ENCODE measurements around the gene LAMA5.

LAMA5 gene

DNA sequence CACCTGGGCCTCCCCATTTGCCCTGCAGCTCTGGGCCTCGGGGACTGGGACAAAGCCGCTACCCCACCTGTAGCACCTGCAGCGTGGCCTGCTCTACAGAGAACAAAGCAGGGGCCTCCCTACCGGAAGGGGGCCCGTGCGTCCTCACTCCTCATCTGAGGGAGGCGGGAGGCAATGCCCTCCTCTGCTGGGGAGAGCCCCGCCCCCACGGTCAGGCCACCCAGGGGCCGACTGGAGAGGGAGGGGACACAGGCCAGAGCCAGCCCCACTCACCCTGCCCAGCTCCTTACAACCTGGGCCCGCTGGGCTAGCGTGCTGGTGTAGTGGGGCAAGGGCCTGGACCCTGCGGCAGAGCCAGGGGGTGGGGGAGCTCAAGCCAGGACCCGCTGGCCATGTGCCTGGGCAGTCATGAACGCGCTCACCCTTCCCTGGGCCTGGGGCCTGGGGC lies 8.0 kb downstream of the LAMA5 start:
- H4K20me1 ChIP-seq (ENCODE audit: insufficient read depth, low read length), result peaks cover 7% of the 10 kb centered on the region; the same call in 1 of the 2 replicates
- no peak overlapping the region for H2AFZ ChIP-seq (ENCODE audit: low read depth, low read length)
- no peak overlapping the region for H3K4me3 ChIP-seq (ENCODE audit: low read length)
- no peak for TF ChIP-seq EZH2phosphoT487 (IDR thresholded peaks at IDR 0.05; ENCODE audit: low read depth)
- TF ChIP-seq, protein P1, sequence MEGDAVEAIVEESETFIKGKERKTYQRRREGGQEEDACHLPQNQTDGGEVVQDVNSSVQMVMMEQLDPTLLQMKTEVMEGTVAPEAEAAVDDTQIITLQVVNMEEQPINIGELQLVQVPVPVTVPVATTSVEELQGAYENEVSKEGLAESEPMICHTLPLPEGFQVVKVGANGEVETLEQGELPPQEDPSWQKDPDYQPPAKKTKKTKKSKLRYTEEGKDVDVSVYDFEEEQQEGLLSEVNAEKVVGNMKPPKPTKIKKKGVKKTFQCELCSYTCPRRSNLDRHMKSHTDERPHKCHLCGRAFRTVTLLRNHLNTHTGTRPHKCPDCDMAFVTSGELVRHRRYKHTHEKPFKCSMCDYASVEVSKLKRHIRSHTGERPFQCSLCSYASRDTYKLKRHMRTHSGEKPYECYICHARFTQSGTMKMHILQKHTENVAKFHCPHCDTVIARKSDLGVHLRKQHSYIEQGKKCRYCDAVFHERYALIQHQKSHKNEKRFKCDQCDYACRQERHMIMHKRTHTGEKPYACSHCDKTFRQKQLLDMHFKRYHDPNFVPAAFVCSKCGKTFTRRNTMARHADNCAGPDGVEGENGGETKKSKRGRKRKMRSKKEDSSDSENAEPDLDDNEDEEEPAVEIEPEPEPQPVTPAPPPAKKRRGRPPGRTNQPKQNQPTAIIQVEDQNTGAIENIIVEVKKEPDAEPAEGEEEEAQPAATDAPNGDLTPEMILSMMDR (IDR thresholded peaks at IDR 0.05; ENCODE audit: low read depth, low read length), result no peak
- H3K27ac ChIP-seq (ENCODE audit: low read length), result no peak overlapping the region
- H3K4me2 ChIP-seq (ENCODE audit: low read length), result no peak overlapping the region
- H3K4me1 ChIP-seq (ENCODE audit: low read length), result no peaks in the 10 kb centered on the region
- H3K36me3 ChIP-seq (replicated peaks; ENCODE audit: low read depth, low read length), result no peaks in the 10 kb centered on the region
- H3K9ac ChIP-seq (ENCODE audit: low read length), result no peak overlapping the region
- no peaks in the 10 kb centered on the region for H3K79me2 ChIP-seq (ENCODE audit: low read length)
- H3K9me3 ChIP-seq (ENCODE audit: insufficient read depth, low read length), result no peaks in the 10 kb centered on the region
- no peaks in the 10 kb centered on the region for H3K27me3 ChIP-seq (ENCODE audit: low read depth, low read length)

DNA sequence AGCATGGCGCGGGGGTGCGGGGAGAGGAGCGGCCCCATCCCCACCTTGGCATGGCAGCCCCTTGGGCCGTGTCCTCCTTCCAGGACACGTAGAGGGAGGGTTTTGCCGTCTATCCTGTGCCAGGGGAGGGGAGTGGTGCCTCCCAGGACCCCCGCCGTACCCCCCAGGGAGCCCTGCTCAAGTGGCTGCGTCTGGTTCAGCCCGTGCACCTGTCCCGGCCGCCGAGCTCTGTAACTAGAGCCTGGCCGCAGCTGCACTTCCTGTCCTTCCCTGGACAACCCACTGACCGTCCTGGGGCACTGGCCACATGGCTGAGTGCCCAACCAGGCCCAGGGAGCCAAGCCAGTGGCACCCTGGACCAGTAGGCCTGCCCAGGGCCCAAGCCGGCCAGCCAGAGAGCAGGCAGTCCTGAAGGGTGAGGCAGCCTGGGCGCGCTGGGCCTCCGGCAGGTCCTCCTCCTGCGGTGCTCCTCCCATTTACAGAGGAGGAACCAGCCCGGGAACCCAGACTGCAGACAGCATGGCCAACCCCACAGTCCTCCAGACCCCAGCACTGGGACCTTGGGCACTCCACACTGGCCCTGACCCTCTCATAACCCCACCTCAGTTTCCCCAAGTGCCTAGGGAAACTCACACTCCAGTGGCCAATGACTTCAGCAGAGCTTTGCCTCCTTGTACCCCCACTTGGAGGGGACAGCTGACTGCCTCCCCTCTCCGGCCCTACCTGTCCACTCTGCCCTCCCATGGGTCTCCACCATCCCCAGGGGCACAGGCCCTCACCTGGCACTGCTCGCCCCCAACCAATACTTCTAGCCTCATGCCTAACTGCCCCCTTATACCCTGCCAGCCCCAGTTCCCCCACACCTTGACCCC lies 8.7 kb downstream of the LAMA5 start:
- Histone ChIP-seq H3K9me3 (ENCODE audit: insufficient read depth, low read length) (no peaks in the 10 kb centered on the region), H3K4me2 (ENCODE audit: low read length) (no peak overlapping the region), H3K36me3 (replicated peaks; ENCODE audit: low read depth, low read length) (no peaks in the 10 kb centered on the region), H3K79me2 (ENCODE audit: low read length) (no peaks in the 10 kb centered on the region), H4K20me1 (ENCODE audit: insufficient read depth, low read length) (peaks cover 7% of the 10 kb centered on the region; the same call in 1 of the 2 replicates), H2AFZ (ENCODE audit: low read depth, low read length) (no peak overlapping the region), H3K27ac (ENCODE audit: low read length) (no peak overlapping the region), H3K9ac (ENCODE audit: low read length) (no peak overlapping the region), H3K4me3 (ENCODE audit: low read length) (no peak overlapping the region), H3K27me3 (ENCODE audit: low read depth, low read length) (no peaks in the 10 kb centered on the region), H3K4me1 (ENCODE audit: low read length) (no peaks in the 10 kb centered on the region)
- no peak for TF ChIP-seq EZH2phosphoT487 (IDR thresholded peaks at IDR 0.05; ENCODE audit: low read depth)
- TF ChIP-seq, protein P1 (IDR thresholded peaks at IDR 0.05; ENCODE audit: low read depth, low read length), result no peak

- no peaks in the 10 kb centered on the region for H3K9me3 ChIP-seq (ENCODE audit: insufficient read depth, low read length)
- no peak for TF ChIP-seq EZH2phosphoT487 (IDR thresholded peaks at IDR 0.05; ENCODE audit: low read depth)
- TF ChIP-seq, protein P1 (IDR thresholded peaks at IDR 0.05; ENCODE audit: low read depth, low read length), result no peak
- H3K36me3 ChIP-seq (replicated peaks; ENCODE audit: low read depth, low read length), result no peaks in the 10 kb centered on the region
- peaks cover 7% of the 10 kb centered on the region; the same call in 1 of the 2 replicates for H4K20me1 ChIP-seq (ENCODE audit: insufficient read depth, low read length)
- H2AFZ ChIP-seq (ENCODE audit: low read depth, low read length), result no peak overlapping the region
- no peak overlapping the region for H3K9ac ChIP-seq (ENCODE audit: low read length)
- H3K27ac ChIP-seq (ENCODE audit: low read length), result no peak overlapping the region
- no peak overlapping the region for H3K4me2 ChIP-seq (ENCODE audit: low read length)
- no peaks in the 10 kb centered on the region for H3K27me3 ChIP-seq (ENCODE audit: low read depth, low read length)
- H3K4me1 ChIP-seq (ENCODE audit: low read length), result no peaks in the 10 kb centered on the region
- no peaks in the 10 kb centered on the region for H3K79me2 ChIP-seq (ENCODE audit: low read length)
- H3K4me3 ChIP-seq (ENCODE audit: low read length), result no peak overlapping the region
These were observed 9.4 kb downstream of the LAMA5 start for GRCh38 chr20:62357681-62358080.

DNA sequence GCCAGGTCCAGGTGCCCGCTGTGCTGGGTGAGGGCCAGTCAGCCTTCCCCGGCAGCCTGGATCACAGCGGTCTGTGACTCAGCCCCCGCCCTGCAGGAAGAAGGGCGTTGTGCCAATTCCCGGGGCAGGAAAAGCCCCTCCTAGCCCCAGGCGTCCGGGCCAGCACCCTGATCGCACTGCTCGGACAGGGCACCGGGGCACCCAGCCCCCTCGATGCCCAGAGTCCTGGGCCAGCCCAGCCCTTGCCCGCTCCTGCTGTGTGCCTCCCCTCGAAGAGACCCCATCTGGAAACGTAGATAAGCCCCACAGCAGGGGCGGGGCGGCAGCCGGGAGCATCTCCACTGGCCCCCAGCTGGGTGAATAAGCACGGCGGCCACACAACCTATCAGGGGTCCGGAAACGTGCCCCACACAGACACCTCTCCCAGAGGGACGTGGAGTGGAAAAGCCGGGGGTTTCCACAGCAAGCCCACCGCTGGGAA lies 9.9 kb downstream of the LAMA5 start:
- Histone ChIP-seq H2AFZ (ENCODE audit: low read depth, low read length) (no peak overlapping the region), H3K79me2 (ENCODE audit: low read length) (no peaks in the 10 kb centered on the region), H3K36me3 (replicated peaks; ENCODE audit: low read depth, low read length) (no peaks in the 10 kb centered on the region), H3K9me3 (ENCODE audit: insufficient read depth, low read length) (no peaks in the 10 kb centered on the region), H4K20me1 (ENCODE audit: insufficient read depth, low read length) (peaks cover 3% of the 10 kb centered on the region; the same call in 1 of the 2 replicates), H3K27me3 (ENCODE audit: low read depth, low read length) (no peaks in the 10 kb centered on the region), H3K27ac (ENCODE audit: low read length) (no peak overlapping the region), H3K9ac (ENCODE audit: low read length) (no peak overlapping the region), H3K4me1 (ENCODE audit: low read length) (no peaks in the 10 kb centered on the region), H3K4me3 (ENCODE audit: low read length) (no peak overlapping the region), H3K4me2 (ENCODE audit: low read length) (no peak overlapping the region)
- TF ChIP-seq EZH2phosphoT487 (IDR thresholded peaks at IDR 0.05; ENCODE audit: low read depth), result no peak
- TF ChIP-seq, protein P1 (IDR thresholded peaks at IDR 0.05; ENCODE audit: low read depth, low read length), result no peak

Data from OCI-LY3 (cell line).